Medulla oblongata (tissue), 1 donor: ENCODE results near the gene ST6GALNAC1.

Source experiments
- DNase-seq: peaks from one replicate; pipeline ENCODE4 v3.0.0-alpha.2; 2015; ENCODE audit errors: extremely low spot score

ST6GALNAC1 gene, protein sequence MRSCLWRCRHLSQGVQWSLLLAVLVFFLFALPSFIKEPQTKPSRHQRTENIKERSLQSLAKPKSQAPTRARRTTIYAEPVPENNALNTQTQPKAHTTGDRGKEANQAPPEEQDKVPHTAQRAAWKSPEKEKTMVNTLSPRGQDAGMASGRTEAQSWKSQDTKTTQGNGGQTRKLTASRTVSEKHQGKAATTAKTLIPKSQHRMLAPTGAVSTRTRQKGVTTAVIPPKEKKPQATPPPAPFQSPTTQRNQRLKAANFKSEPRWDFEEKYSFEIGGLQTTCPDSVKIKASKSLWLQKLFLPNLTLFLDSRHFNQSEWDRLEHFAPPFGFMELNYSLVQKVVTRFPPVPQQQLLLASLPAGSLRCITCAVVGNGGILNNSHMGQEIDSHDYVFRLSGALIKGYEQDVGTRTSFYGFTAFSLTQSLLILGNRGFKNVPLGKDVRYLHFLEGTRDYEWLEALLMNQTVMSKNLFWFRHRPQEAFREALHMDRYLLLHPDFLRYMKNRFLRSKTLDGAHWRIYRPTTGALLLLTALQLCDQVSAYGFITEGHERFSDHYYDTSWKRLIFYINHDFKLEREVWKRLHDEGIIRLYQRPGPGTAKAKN

DNA sequence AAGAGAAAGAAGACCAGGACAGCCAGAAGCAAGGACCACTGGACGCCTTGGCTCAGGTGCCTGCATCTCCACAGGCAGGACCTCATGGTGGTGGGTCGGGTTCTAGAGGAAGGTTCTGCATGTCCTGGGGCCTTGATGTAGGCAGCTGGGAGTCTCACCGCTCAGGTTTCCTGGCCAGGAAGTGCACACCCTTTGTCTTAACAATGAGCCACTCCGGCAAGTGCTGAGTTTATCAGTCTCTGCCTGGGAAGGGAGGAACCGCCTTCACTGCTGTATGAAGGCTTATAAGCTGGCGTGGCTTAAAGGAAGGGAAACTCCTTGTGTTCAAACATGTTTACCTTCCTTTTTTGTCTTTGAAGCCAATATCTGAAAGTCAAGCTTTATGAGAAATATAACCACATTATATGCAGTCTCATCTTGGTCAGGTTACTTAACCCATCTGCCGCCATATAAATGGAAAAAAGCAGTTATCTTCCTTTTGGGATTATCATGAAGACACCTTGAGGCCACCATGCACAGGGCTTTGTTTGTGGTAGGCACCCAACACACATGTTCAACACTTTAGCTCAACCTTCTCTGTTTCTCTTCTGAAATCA lies at the start of gene ST6GALNAC1:
ST6GALNAC1 (minus strand) TSS at position 205 of the 596 bp plus-strand sequence; CDS start at position 86, 119 bp downstream.
- DNase-seq = no peak

DNA sequence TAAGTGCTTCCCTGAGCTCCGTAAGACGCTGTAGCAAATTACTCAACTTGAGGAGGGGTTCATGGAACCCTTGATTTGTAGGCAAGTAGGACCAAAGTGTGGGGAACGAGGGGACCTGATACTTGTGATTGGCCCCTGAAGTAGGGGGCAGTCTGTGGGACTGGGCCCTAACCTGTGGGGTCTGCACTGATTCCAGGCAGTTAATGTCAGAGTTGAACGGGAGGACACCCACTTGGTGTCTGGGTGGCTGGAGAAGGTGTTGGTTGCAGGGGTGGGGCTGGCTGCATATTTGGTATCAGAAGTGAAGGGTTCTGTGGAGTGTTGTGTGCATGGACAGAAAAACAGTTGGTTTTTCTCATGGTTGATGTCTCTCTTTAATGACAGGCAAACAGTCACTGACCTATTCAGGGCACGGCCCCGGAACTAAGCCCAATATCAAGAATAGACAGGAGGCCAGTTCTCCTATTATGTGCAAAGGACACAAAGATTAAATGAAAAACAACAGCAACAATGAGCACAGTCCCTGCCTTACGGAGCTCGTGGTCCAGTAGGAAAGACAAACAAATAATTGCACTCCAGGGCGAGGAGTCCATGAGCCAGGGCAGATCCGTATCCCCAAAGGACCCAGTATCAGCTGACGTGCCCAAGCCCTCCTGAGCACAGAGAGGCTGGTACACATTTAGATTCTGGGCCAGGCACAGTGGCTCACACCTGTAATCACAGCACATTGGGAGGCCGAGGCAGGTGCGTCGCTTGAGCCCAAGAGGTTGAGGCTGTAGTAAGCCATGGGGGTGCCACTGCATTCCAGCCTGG lies 48.0 kb upstream of the ST6GALNAC1 start:
- no peak for DNase-seq

DNA sequence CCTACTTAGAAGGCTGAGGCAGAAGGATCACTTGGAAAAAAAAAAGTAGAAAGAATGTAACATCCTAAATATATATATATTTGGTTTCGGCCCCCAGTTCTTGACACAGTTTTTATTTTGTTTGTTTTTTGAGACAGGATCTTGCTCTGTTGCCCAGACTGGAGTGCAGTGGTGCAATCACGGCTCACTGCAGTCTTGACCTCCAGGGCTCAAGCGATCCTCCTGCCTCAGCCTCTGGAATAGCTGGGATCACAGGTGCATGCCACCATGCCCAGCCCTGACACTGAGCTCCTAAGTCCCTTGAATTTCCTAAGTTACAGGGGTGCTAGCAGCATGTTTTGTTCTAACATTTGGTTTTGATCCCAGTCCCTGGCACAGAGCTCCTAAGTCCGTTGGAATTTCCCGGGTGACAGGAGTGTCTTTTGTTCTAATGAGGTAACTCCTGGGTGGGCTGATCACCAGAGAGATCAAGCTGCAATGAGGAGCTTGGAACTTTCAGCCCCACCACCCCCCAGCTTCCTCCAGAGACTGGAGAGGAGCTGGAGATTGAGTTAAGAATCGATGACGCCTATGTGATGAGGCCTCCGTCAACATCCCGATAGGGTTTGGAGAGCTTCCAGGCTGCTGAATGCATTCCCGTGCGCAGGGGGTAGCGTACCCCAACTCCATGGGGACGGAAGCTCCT lies 47.2 kb upstream of the ST6GALNAC1 start:
- DNase-seq = no peak

DNA sequence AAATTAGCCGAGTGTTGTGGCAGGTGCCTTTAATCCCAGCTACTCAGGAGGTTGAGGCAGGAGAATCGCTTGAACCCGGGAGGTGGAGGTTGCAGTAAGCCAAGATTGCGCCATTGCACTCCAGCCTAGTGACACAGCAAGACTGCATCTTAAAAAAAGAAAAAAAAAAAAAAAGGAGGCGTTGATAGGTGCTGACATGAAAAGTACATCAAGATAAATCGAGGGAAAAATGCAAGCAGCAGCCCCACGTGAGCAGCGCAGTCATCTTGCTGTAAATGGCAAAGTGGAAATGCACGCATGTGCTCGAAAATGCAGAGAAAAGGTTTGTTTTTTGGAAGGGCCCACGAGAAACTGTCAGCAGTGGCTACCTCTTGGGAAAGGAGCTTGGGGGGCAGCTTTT lies 46.3 kb upstream of the ST6GALNAC1 start:
- DNase-seq = no peak

DNA sequence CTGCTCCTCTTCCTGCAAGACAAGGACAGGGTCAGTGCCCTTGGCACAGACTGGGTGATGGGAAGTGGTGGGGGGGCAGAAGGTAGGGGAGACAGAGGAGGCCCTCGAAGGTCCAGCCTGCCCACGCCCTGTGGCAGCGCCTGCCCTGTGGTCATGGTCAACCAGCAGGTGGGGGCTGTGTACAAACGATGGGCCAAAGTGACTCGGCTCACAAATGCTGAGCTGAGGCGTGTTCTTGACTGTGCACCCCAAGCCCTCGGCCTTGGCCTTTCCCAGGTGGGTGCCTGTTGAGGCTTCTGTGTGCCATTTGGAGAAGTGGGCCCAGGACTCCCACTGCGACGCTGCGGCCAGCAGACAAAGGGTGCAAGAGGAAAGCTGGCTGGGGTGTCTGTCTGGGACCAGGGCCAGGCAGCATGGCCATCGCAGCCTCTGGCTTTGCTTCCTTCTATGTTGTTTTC lies 44.6 kb upstream of the ST6GALNAC1 start:
- no peak for DNase-seq

DNA sequence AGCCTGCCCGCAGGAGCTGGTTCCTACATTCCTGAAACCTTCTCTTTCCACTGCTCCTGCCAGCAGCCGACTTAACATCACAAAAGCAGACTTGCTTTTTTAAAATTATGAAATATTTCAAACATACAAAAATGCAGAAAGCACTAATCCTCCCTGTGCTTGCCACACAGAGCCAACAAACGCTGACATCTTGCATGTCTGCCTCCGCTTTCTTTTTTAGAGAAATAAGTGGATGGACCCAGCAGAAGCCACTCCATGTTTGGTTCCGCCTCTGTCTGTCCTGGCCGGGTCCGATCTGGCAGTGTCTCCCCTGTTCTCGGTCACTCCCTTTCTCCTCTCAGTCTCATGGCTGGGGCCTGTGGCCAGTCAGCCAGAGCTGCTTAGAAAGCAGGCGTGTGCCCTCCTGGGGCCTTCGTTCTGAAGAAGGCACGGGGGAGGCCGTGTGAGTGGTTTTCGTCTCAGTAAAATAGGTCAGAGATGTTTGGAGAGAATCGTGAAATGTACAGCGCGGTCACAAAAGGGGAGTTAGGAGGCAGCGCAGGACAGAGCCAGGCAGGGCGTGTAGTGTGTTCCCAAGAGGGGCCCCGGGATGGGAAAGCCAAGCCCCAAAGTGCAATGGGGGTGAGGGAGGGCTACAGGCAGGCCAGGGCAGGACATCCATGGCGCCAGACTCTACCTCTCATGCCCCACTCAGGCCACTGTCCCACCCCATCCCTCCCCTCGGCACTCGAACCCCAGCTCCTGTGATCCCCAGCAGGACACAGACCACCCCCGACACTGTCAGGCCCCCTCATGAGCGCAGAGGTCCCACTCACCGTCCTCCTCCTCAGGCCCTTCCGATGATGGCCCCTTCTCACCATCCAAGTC lies 44.0 kb upstream of the ST6GALNAC1 start:
- peak; percentile 71 for DNase-seq

DNA sequence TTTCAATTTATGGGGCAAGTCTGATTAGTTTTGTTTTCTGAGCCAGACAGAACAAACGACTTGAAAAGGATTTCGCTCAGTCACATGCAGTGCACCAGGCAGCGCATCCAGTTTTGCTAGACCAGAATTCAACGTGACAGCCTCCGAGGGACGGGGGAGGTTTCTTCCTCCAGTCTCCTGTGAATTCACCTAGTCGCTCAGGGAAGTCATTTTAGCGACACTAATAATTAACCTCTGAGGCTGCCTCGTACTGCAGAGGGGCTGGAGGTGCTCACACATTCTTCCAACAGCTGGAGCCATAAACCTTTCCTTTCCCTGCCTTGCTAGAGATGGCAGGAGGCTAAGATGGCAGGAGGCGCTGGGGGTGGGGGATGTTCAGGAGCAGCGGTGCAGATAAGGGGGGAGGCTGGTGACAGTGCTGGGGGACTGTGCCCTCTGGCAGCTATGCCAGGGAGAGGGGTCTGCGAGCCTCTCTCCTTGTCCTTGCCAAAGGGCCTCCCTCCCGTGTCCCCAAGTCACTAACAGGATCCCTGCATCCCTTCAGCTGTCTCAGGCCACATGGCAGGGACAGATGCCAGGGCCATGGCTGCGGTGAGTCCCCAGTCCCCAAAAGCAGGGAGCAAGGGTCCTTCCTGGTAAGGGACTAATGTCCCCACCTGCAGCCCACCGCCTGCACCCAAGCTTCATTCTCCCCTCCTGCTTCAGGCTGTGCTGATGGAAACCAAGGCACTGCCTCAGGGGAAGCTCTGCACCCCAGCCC lies 43.2 kb upstream of the ST6GALNAC1 start:
- DNase-seq = no peak

DNA sequence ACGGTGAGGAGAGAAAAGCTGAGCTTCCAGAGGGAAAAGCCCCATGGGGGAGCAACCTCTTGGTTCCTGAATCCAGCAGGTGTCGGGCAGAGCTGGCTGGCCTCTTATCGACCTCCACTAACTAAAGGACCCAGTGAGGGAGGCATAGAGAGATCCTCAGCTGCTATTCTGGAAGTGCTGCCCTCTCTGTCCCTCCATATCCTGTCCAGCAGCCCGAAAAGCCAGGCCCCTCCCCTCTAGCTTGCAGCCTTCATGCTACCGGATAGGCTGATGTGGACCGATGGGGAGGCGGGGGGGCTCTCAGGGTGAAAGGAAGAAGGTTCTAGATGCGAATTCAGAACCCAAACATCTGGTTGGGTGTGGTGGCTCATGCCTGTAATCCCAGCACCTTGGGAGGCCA lies 42.3 kb upstream of the ST6GALNAC1 start:
- no peak for DNase-seq

DNA sequence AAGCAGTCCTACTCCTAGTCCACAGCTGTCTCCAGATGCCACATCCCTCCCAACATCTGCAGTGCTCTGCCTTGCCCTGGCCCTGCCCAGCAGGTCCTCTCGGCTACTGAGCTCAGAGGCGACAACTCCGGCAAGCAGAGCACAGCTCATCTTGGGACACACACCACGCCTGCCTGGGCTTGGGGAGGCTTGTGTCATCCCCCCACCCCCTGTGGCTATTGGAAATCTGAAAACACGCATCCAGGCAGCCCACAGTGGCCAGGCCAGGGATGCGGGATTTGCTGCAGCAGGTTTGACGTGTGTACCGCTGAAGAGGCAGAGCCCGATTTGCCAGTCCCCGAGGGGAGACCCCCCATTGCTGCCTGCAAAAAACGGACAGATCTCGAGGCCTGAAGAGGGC lies 41.8 kb upstream of the ST6GALNAC1 start:
- DNase-seq = no peak

DNA sequence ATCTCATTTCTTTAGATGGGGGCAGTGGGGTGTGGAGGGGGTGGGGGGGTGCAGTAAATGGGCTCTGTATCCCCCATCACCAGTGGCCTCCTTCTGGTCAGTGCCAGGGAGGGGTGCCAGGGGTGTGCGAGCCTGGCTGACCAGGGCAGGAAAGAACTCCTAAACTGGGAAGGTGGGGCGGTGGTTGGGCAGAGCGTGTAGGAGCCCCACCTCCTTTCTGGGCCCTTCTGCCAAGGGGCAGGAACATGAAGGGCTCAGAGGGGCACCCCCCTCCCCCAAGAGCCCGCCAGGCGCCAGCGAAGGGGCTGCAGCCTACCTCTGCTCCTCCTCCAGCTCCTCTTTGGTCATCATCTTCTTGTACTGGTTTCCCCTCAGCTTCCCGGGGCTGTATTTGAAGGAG lies 41.2 kb upstream of the ST6GALNAC1 start:
- DNase-seq = no peak

DNA sequence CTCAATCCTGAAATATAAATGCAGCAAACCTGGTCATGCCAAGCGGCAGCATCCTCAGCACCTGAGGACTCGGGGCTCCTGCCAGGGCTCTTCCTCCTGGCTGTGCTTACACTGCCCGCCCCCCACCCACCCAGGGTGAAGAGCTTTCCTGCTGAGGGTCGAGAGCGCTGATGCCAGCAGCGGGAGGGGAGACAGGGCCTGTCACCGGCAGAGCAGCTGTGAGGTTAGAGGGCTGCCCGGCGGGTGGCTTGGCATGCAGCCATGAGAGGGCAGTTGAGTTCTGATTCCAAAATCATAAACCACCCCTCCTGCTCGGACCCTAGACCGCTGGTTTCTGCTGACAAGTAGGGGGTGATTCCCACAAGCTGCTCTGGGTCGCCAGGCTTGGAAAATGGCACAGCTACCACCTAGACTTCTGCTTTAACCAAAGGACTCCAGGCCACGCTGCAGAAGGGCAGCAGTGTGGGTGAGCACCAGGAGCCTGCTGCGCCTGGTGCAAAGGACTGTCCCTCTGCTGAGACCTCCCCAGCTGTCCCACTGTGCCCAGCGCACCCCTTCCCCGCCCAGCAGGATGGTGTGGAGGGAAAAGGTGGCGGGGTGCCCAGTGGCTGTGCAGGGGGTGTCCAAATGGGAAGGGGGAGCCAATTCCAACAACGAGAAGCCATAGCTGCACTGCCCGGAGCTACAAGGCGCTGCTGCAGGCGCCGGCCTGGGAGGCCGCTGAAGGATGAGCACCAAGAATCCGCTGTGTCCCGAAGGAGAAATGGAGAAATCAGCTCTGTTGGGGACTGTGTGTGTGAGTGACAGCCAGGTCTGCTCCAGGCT lies 40.6 kb upstream of the ST6GALNAC1 start:
- no peak for DNase-seq

DNA sequence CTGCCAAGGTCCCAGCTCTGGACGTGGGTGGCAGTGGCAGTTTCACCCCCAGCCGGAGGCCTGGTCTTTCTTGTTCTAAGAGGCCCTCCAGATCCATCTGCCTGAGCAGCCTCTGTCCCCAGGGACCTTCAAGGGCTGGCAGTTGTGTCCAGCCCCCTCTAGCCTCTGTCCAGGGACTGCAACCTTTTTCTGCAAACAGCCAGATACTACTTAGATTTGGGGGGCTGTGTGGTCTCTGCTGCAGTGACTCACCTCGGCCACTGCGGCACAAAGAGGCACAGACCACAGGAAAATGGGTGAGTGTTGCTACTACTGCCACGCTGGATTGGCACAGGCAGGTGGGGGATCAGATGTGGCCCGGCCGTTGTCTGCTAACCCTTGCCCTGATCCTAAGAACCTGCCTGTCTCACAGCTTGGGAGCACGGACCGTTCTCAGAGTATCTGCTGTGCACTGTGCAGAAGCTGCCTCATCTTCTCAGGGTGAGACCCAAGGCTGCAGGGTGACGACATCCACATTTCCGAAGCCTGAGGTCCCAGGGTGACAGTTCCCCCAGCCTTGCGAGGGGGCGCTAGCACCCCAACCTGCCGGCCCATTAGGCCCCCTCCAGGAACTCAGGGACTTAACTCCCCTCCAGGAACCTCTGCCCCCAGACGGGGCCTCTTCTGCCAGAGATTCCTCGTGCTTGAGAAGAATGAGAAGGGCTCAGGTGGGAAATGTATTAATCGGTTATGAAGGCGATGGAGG lies 39.6 kb upstream of the ST6GALNAC1 start:
- no peak for DNase-seq

DNA sequence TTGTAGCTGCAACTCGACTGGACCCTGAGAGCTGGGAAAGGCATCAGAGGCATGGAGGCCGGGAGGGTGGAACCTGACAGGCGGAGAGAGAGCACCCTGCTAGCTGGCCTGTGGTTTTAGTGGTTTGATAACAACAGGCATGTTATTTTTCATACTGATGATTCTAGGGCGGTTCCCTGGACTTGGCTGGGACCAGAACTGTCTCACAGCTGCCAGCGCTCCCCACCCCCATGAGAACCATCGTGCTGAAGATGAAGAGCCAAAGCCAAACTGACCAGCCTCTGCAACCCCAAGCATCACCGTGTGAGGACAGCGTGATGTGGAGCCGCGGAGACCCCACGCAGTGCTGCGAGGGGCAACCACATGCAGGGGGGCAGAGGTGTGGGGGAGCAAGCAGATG lies 38.7 kb upstream of the ST6GALNAC1 start:
- no peak for DNase-seq

DNA sequence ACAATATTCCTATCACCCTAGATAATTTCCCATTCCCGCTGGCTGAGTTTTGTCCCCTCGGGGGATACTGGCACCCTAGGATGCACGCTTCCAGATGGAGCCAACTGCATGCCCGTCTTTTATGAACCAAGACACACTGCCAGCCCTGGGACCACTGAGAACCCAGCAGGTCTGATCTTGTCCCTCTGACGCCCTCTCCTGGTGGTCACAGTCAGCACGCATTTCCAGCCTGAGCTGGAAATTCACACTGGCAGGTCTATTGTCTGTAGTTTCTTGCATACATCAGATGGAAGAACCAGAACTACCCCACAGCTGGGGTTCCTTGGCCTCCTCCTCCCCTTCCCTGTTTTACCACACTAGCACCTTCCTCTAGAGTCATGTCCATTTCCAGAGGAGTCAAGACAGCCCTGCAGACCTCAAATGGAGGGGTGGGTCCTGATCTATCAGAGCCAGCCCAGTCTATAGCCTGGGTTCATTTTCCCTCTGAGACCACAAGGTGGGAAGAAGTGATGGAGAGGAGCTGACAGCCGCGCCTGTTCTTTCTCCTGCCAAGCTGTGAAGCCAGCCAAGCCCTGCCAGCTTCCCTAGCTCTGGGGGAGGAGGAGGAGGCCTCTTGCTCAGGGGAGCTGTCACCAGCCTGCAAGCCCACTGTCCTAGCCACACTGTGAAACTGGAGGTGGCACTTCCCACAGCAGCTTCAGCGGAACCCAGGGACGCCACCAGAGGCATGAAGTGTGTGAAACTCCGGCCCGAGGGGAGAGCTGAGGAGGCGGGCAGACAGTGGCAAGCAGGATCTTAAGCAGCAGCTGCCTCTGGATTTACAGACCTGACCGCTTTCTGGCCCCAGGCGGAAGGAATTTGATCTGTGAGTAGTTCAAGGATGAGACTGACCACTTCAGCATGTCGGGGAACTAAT lies 37.9 kb upstream of the ST6GALNAC1 start:
- DNase-seq = peak; percentile 79

DNA sequence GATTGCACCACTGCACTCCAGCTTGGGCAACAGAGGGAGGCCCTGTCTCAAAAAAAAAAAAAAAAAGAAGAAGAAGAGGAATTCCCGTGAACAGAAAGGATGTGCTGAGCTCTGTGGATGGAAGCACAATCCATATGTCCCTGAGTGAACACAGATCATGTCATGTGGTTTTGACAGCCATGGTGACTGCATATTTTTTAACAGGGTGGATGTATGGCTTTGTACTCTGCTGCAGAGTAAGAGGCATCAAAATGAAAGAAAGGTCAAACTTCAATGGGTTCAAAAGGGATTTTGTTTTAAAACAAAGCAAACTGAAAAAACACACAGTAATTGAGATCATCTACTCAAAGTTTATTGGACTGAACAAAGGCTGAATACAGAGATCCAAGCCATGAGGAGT lies 35.7 kb upstream of the ST6GALNAC1 start:
- no peak for DNase-seq

DNA sequence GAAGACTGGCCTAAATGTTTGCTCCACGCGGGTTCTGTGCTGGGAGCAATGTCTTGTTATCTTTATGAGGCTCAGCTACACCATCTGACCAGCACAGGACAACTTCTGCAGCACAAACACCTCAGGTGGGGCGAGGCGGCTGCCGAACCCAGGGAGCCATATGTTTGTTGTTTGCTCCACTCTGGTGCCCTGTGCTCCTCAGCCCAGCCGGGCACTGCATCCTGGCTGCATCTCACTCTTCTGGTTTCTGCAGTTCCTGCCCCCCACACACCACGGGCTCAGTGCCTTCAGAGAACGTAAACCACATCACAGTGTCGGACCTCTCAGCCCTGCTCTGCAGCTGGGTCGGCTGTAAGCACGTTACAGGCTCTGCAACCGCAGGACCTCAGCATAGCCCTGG lies 34.8 kb upstream of the ST6GALNAC1 start:
- no peak for DNase-seq

DNA sequence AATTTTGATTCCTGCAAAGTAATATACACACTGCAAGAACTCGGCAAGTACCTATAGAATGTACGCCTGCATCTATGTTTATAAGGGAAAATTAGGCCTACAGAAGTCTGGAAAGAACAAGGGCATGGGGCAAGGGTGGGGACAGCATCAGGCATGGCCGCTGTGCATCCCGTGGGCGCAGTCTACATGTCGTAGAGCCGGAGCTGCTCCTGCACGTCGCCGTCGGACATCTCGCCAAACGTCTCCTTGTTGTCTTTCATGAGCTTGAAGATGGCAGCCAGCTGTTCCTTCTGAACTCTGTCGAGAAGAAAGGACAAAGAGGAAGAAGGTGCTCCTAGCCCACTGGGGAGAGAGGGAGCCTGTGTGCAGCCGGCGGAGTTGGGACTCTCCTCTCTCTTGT lies 33.8 kb upstream of the ST6GALNAC1 start:
- DNase-seq = no peak
